Amygdala (tissue), 56 donors: ENCODE data around the gene LGALS8.
"Not testable (repeated sequence)": the region's sequence is repeated elsewhere in the genome, so short reads cannot be mapped to it uniquely, and the experiment has no call there.

ENCODE experiments used
- DNase-seq, 56 donors: peaks; one replicate each; lab custom pipeline; 2025; lab: John Stamatoyannopoulos, UW

LGALS8 gene

GRCh38 chr1:236580404-236580803 is 56.6 kb downstream of the LGALS8 start:
- not testable (repeated sequence) for DNase-seq

- DNase-seq, result no peak
These were observed 57.7 kb downstream of the LGALS8 start for GRCh38 chr1:236581528-236581927.

- DNase-seq, result no peak
These were observed 65.7 kb downstream of the LGALS8 start for GRCh38 chr1:236589531-236589930.

GRCh38 chr1:236590553-236591150 is 66.9 kb downstream of the LGALS8 start:
- DNase-seq, result no peak

- DNase-seq, result no peak
These were observed 78.4 kb downstream of the LGALS8 start for GRCh38 chr1:236602171-236602570.
